Measurements from ENCODE around the gene FASN. TPM values are rescaled to one million over a fixed set of nuclear protein-coding genes. Genes with fewer than 3 reads are reported as not detected.
A peak's percentile ranks its signal among the peaks of the same experiment; 100 is the strongest.

Gene FASN
- total and polyA plus RNA-seq, 2 donors (not counting 1 experiment from before 2014, with no cell fraction given): 19.4 to 35.6 TPM

- no peak for DNase-seq
- Histone ChIP-seq H3K9me3 (ENCODE audit: control extremely low read depth in 1 of 3, control insufficient read depth in 2 of 3, insufficient read depth in 1 of 3, low read length in 2 of 3) (peaks cover 0 to 10% (median 0%) of the 10 kb centered on the region in 3 donors), H3K4me3 (ENCODE audit: control extremely low read depth in 1 of 5, extremely low read depth in 1 of 5, insufficient read depth in 1 of 5, low read depth in 2 of 5, low read length in 4 of 5) (peak overlapping the region in 2 of 5 experiments; percentile 11 to 19), H3K36me3 (replicated peaks in 1 of 2; ENCODE audit: control extremely low read depth in 1 of 2, control insufficient read depth in 1 of 2, extremely low read depth in 1 of 2, insufficient read depth in 2 of 2, low read length in 1 of 2) (no peaks in the 10 kb centered on the region), H3K27me3 (replicated peaks in 1 of 4; ENCODE audit: control extremely low read depth in 1 of 4, control insufficient read depth in 3 of 4, insufficient read depth in 4 of 4, low read length in 3 of 4) (peaks cover 0 to 39% (median 3%) of the 10 kb centered on the region in 4 experiments), H2AFZ (ENCODE audit: insufficient read depth, low read depth, low read length, poor library complexity, severe bottlenecking) (no peak overlapping the region), H4K20me1 (ENCODE audit: control insufficient read depth, insufficient read depth, low read length, poor library complexity, severe bottlenecking) (peaks cover 52% of the 10 kb centered on the region), H3K79me2 (ENCODE audit: control insufficient read depth, insufficient read depth, low read length) (peaks cover 14% of the 10 kb centered on the region), H3K4me2 (replicated peaks; ENCODE audit: low read depth, low read length, poor library complexity, severe bottlenecking) (peak overlapping the region; percentile 66), H3K9ac (ENCODE audit: low read length) (no peak overlapping the region), H3K4me1 (ENCODE audit: control insufficient read depth in 2 of 2, insufficient read depth in 2 of 2, low read length in 2 of 2) (peaks cover 29 to 34% of the 10 kb centered on the region in 2 donors), H3K27ac (ENCODE audit: low read length in 2 of 2) (no peak overlapping the region)
- TF ChIP-seq CTCF (IDR thresholded peaks at IDR 0.05) (no peak), EZH2 (IDR thresholded peaks at IDR 0.05; ENCODE audit: borderline replicate concordance, insufficient read depth, low read depth, low read length, poor library complexity, severe bottlenecking) (no peak)
- Mint-ChIP-seq H3K4me1 (peaks cover 21% of the 10 kb centered on the region), H3K27me3 (no peaks in the 10 kb centered on the region), H3K4me3 (peak overlapping the region; percentile 76), H3K9me3 (ENCODE audit: insufficient read depth) (no peaks in the 10 kb centered on the region), H3K27ac (no peak overlapping the region)
- 15% methylated on average over 59 of the region's 59 CpGs for WGBS (ENCODE audit: insufficient coverage)
- ChIA-PET POLR2A (interaction anchor here (0.8 kb wide), 1 partner anchor 19 kb away, joined by 3 read pairs; no protein-coding TSS in a partner anchor), CTCF (interaction anchor here (1.5 kb wide), 1 partner anchor 73 kb away, joined by 4 read pairs; no protein-coding TSS in a partner anchor)
- intact Hi-C loops (cut with micrococcal nuclease): loop anchor here (10.0 kb wide), 1 partner anchor 523 kb away; no protein-coding TSS in a partner anchor
- ATAC-seq (ENCODE audit: low read depth): peak; percentile 16
These were observed 66.0 kb downstream of the FASN start for GRCh38 chr17:82031885-82032627.

Measured in B cell (primary cell).